IMR-90 (cell line): Measurements from ENCODE around the gene PRELID3B. TPM values are rescaled to one million over a fixed set of nuclear protein-coding genes. Genes with fewer than 3 reads are reported as not detected.

Experiments
- ATAC-seq: fragments of 200-7000 bp; cut with Tn5 transposase; 2 replicates; pipeline ENCODE4 v1.9.1; 2020; ENCODE audit warnings: low read depth, mild to moderate bottlenecking, moderate library complexity
- BruUV-seq: library from RNA; stranded (reverse); fragments of 400-500 nt; replicated peaks from 2 replicates; lab custom pipeline; 2021; lab: Mats Ljungman, UMichigan
- CTCF ChIA-PET: fragments of 300-600 bp; formaldehyde crosslinking; extraction: SDS; loops from one replicate; lab custom pipeline; 2021; ENCODE audit warnings: antibody characterized with exemption; lab: Yijun Ruan, JAX
- POLR2A ChIA-PET: fragments of 300-600 bp; sonication (Branson Sonifier 250); formaldehyde crosslinking; loops from one replicate; lab custom pipeline; 2022; ENCODE audit warnings: antibody characterized with exemption; ENCODE audit not compliant: unreplicated experiment; lab: Charles Lee
- DNase-seq: peaks from one replicate; pipeline ENCODE4 v3.0.0; 2013
- H2AFZ ChIP-seq: replicated peaks from 2 replicates; pipeline ENCODE3; 2013; ENCODE audit warnings: low read length, mild to moderate bottlenecking; ENCODE audit not compliant: poor library complexity
- H2AK5ac ChIP-seq: 2 replicates; pipeline ENCODE4 v1.6.1; 2013; ENCODE audit warnings: low read depth, low read length, inconsistent platforms
- H2AK9ac ChIP-seq: replicated peaks from 2 replicates; pipeline ENCODE3; 2013; ENCODE audit warnings: mild to moderate bottlenecking, low read depth, low read length, moderate library complexity; ENCODE audit not compliant: poor library complexity
- H2BK120ac ChIP-seq: 2 replicates; pipeline ENCODE4 v1.6.1; 2013; ENCODE audit warnings: low read depth, low read length, inconsistent platforms
- H2BK15ac ChIP-seq: 3 replicates; pipeline ENCODE4 v1.6.1; 2013; ENCODE audit warnings: low read depth, low read length, inconsistent platforms
- H2BK20ac ChIP-seq: 2 replicates; pipeline ENCODE4 v1.6.1; 2013; ENCODE audit warnings: low read depth, mild to moderate bottlenecking, inconsistent platforms, low read length, moderate library complexity
- H2BK5ac ChIP-seq: 2 replicates; pipeline ENCODE4 v1.6.1; 2013; ENCODE audit warnings: mild to moderate bottlenecking, low read depth, low read length, inconsistent platforms; ENCODE audit not compliant: poor library complexity, severe bottlenecking
- H3K14ac ChIP-seq: replicated peaks from 2 replicates; pipeline ENCODE4 v1.6.1; 2013; ENCODE audit warnings: low read depth, low read length, inconsistent platforms
- H3K18ac ChIP-seq: 2 replicates; pipeline ENCODE4 v1.6.1; 2013; ENCODE audit warnings: low read depth, low read length, control low read depth
- H3K23ac ChIP-seq: 2 replicates; pipeline ENCODE4 v1.6.1; 2013; ENCODE audit warnings: low read depth, low read length, inconsistent platforms
- H3K27ac ChIP-seq: 2 replicates; pipeline ENCODE4 v1.5.1; 2013; ENCODE audit warnings: mild to moderate bottlenecking, control low read depth, low read length; ENCODE audit not compliant: insufficient read depth
- H3K27me3 ChIP-seq: 2 replicates; pipeline ENCODE4 v1.6.1; 2013; ENCODE audit warnings: low read length; ENCODE audit not compliant: control insufficient read depth, insufficient read depth
- H3K36me3 ChIP-seq: 2 replicates; pipeline ENCODE4 v1.6.1; 2013; ENCODE audit warnings: low read length, mixed read lengths; ENCODE audit not compliant: control insufficient read depth, insufficient read depth
- H3K4ac ChIP-seq: 2 replicates; pipeline ENCODE4 v1.6.1; 2013; ENCODE audit warnings: low read depth, low read length, inconsistent platforms
- H3K4me1 ChIP-seq: 2 replicates; pipeline ENCODE4 v1.6.1; 2013; ENCODE audit warnings: low read length, mixed read lengths; ENCODE audit not compliant: control insufficient read depth, insufficient read depth
- H3K4me2 ChIP-seq: 2 replicates; pipeline ENCODE4 v1.6.1; 2013; ENCODE audit warnings: low read depth, mild to moderate bottlenecking, control low read depth, low read length, moderate library complexity
- H3K4me3 ChIP-seq: 2 replicates; pipeline ENCODE4 v1.5.1; 2013; ENCODE audit warnings: low read depth, mild to moderate bottlenecking, control low read depth, low read length, moderate library complexity; ENCODE audit not compliant: insufficient read depth
- H3K56ac ChIP-seq: 2 replicates; pipeline ENCODE4 v1.6.1; 2013; ENCODE audit warnings: low read length, inconsistent platforms; ENCODE audit not compliant: insufficient read depth; ENCODE audit errors: extremely low read depth
- H3K79me1 ChIP-seq, 2 experiments: 2 replicates each; pipeline ENCODE4 v1.6.1; 2013; ENCODE audit warnings: low read length in 2 of 2, inconsistent platforms in 1 of 2, low read depth in 1 of 2
- H3K9ac ChIP-seq: 2 replicates; pipeline ENCODE4 v1.6.1; 2013; ENCODE audit warnings: low read depth, low read length, control low read depth
- H3K9me1 ChIP-seq: 2 replicates; pipeline ENCODE4 v1.6.1; 2013; ENCODE audit warnings: low read length, inconsistent platforms; ENCODE audit not compliant: insufficient read depth
- H3K9me3 ChIP-seq: 2 replicates; pipeline ENCODE4 v1.6.1; 2013; ENCODE audit warnings: low read length; ENCODE audit not compliant: control insufficient read depth, insufficient read depth
- H4K20me1 ChIP-seq: 2 replicates; pipeline ENCODE4 v1.6.1; 2013; ENCODE audit warnings: low read length, inconsistent platforms; ENCODE audit not compliant: insufficient read depth
- H4K5ac ChIP-seq: 2 replicates; pipeline ENCODE4 v1.6.1; 2013; ENCODE audit warnings: mild to moderate bottlenecking, low read depth, low read length, control low read depth
- H4K8ac ChIP-seq, 2 experiments: 2 replicates each; pipeline ENCODE4 v1.6.1; 2013; ENCODE audit warnings: low read depth in 2 of 2, low read length in 2 of 2, control low read depth in 1 of 2, inconsistent platforms in 1 of 2
- H4K91ac ChIP-seq: 2 replicates; pipeline ENCODE4 v1.6.1; 2013; ENCODE audit warnings: low read depth, low read length, inconsistent platforms; ENCODE audit not compliant: insufficient read depth
- CEBPB ChIP-seq: IDR thresholded peaks from 2 replicates; pipeline ENCODE4 v1.6.1; 2012; ENCODE audit warnings: low read depth, low read length, improper control_type of control experiment
- FOS ChIP-seq: fragments of 150-350 bp; IDR thresholded peaks from 2 replicates; pipeline ENCODE4 v1.6.1; 2016; ENCODE audit warnings: low read depth, low read length
- POLR2A ChIP-seq: IDR thresholded peaks from 2 replicates; pipeline ENCODE4 v1.6.1; 2012; ENCODE audit warnings: mild to moderate bottlenecking, low read depth, low read length
- WGBS, 2 experiments: methylation state at CpG; one replicate each; pipeline versions ENCODE4 v1.1.5 to v1.1.7; 2013; ENCODE audit warnings: missing lambda C conversion rate in 2 of 2; ENCODE audit not compliant: insufficient read length in 1 of 2; ENCODE audit errors: extremely low coverage in 2 of 2; 5-methylcytosine and 5-hydroxymethylcytosine counted together
- dilution Hi-C: fragments of 300-500 bp; cut with HindIII; formaldehyde crosslinking; loops from one replicate; pipeline ENCODE4 v1.14.3; 2018; ENCODE audit warnings: low sequenced_read_pairs; ENCODE audit not compliant: unreplicated experiment
- in situ Hi-C: fragments of 300-500 bp; cut with MboI; formaldehyde crosslinking; loops from 3 replicates; pipeline ENCODE4 v1.14.3; 2019; ENCODE audit warnings: low sequenced_read_pairs, inconsistent platforms, mixed read lengths
- intact Hi-C: fragments of 100-400 bp; cut with micrococcal nuclease; formaldehyde crosslinking; loops from 2 replicates; pipeline ENCODE4 v1.10.0; 2022
- polyA plus RNA-seq, 3 experiments: library from polyadenylated mRNA; depleted of rRNA; stranded (reverse); fragments of >200 nt; gene quantifications; 2 replicates each; pipeline ENCODE4 v1.2.3, GENCODE V29; 2012; ENCODE audit warnings: low replicate concordance in 1 of 3
- total RNA-seq: library from RNA; depleted of rRNA; stranded (reverse); fragments of >200 nt; gene quantifications from 2 replicates; pipeline ENCODE4 v1.2.3, GENCODE V29; 2012
- TF ChIP-seq, protein P1 (sequence below): conservative IDR thresholded peaks from 2 replicates; pipeline ENCODE4 v1.5.1; 2012; ENCODE audit warnings: mild to moderate bottlenecking, low read depth, low read length, improper control_type of control experiment

The PRELID3B gene
- total and polyA plus RNA-seq, 2 of the 4 experiments (the other 2 are of a cell fraction): 24.8 to 41.9 TPM

DNA sequence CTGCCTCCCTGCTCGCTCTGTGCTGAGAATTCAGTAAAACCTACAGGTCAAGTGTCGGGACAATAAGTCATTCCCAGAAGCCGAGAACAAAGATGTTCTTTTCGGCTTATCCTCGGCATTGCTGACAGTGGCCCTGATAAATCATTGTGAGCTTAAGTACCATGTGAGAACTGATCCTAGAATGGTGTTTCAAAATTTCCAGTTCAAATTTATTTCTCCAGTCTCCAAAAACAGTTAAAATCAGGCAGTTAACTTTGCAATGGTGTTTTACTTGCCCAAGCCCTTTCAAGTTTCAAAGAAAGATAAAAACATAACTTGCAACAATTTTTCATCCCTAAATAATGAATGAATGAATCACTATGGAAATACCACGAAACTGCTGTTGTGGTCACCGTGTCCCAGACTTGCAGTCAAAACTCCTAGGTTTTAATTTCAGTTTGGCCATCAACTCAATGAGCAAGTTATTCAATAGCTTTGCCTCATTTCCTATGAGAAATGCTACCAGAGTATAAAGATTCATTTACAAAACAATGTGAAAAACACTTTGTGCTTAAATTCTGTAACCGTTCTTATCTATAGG is 14.8 kb downstream of the PRELID3B start:
- Histone ChIP-seq H2BK15ac (no peak overlapping the region), H3K18ac (no peak overlapping the region), H3K4me3 (no peak overlapping the region), H3K4me2 (peak overlapping the region; percentile 22; the same call in 1 of the 2 replicates), H2BK120ac (no peak overlapping the region), H3K14ac (no peak overlapping the region), H3K56ac (no peak overlapping the region; the same call in 1 of the 2 replicates), H2AFZ (no peak overlapping the region), H3K79me1 (peaks cover 17 to 70% of the 10 kb centered on the region in 2 experiments), H2BK20ac (no peak overlapping the region), H3K9me3 (no peaks in the 10 kb centered on the region), H4K20me1 (peaks cover 49% of the 10 kb centered on the region), H3K27me3 (no peaks in the 10 kb centered on the region), H4K8ac (no peak overlapping the region), H4K5ac (no peak overlapping the region), H2BK5ac (no peak overlapping the region), H4K91ac (no peak overlapping the region), H3K23ac (peak overlapping the region; percentile 68), H3K27ac (no peak overlapping the region), H3K4ac (no peak overlapping the region), H3K4me1 (peaks cover 9% of the 10 kb centered on the region), H2AK5ac (no peak overlapping the region), H3K9ac (no peak overlapping the region), H3K36me3 (peaks cover 31% of the 10 kb centered on the region), H3K9me1 (peaks cover 14% of the 10 kb centered on the region), H2AK9ac (no peak overlapping the region)
- ChIA-PET POLR2A (interaction anchor here (0.6 kb wide), 1 partner anchor 376 kb away, joined by 5 read pairs; no protein-coding TSS in a partner anchor), CTCF (no interaction called here)
- DNase-seq (peak; percentile 78), ATAC-seq (no peak)
- WGBS, 2 experiments: no CpG with 5 or more reads among the region's 8 CpGs
- no TSS peak for BruUV-seq
- in situ Hi-C loops (loop anchor here (10.0 to 25.0 kb wide), 4 partner anchors 123 to 1641 kb away; partner anchors contain the start of genes ANKRD60 and RBM38), intact Hi-C loops (loop anchor here (5.0 kb wide), 1 partner anchor 41 kb away; no protein-coding TSS in a partner anchor), dilution Hi-C loops (no loop called here)
- TF ChIP-seq, protein P1, sequence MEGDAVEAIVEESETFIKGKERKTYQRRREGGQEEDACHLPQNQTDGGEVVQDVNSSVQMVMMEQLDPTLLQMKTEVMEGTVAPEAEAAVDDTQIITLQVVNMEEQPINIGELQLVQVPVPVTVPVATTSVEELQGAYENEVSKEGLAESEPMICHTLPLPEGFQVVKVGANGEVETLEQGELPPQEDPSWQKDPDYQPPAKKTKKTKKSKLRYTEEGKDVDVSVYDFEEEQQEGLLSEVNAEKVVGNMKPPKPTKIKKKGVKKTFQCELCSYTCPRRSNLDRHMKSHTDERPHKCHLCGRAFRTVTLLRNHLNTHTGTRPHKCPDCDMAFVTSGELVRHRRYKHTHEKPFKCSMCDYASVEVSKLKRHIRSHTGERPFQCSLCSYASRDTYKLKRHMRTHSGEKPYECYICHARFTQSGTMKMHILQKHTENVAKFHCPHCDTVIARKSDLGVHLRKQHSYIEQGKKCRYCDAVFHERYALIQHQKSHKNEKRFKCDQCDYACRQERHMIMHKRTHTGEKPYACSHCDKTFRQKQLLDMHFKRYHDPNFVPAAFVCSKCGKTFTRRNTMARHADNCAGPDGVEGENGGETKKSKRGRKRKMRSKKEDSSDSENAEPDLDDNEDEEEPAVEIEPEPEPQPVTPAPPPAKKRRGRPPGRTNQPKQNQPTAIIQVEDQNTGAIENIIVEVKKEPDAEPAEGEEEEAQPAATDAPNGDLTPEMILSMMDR: no peak
- TF ChIP-seq FOS (no peak), POLR2A (no peak), CEBPB (peak; percentile 20; the same call in 1 of the 2 replicates)
